ENCODE data around the gene PPT2.

DNA sequence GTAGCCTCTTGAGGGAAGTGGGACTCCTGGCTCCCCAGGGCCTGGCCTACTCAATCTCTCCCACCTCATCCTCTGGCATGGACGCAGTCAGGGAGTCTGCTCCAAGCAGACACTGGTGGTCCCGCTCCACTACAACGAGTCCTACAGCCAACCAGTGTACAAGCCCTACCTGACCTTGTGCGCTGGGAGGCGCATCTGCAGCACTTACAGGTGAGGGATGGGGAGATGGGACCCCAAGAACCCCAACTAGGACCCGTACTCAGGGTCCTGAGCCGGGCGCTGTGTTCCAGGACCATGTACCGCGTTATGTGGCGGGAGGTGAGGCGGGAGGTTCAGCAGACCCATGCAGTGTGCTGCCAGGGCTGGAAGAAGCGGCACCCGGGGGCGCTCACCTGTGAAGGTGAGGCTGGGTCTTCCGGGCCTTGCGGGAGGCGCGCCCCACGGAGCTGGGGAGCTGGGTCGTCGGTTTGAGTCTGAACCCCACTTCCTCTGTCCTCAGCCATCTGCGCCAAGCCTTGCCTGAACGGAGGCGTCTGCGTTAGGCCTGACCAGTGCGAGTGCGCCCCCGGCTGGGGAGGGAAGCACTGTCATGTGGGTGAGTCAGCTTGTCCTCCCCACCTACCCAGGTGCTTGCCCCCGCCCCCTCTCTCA is 12.6 kb downstream of the PPT2 start:
- TF ChIP-seq POLR2A (IDR thresholded peaks at IDR 0.05) (no peak), CTCF (IDR thresholded peaks at IDR 0.05) (no peak)

Data from thyroid gland (tissue), 4 donors.